ENCODE results near the gene HACD2. TPM values are rescaled to one million over a fixed set of nuclear protein-coding genes. Genes with fewer than 3 reads are reported as not detected.
"Not testable (repeated sequence)": the region's sequence is repeated elsewhere in the genome, so short reads cannot be mapped to it uniquely, and the experiment has no call there.

Gene HACD2
- polyA plus RNA-seq, 4 donors: 15.1 to 51.3 (median 22.7) TPM

GRCh38 chr3:123488645-123489347 lies 96.1 kb downstream of the HACD2 start:
- FAIRE-seq (no peak), DNase-seq (no peak)
- H3K27ac ChIP-seq (ENCODE audit: low read depth in 1 of 3, low read length in 2 of 3): no peak overlapping the region
- peaks cover 0 to 8% (median 7%) of the 10 kb centered on the region in 3 donors for H3K36me3 ChIP-seq (ENCODE audit: control insufficient read depth in 3 of 3, insufficient read depth in 2 of 3, low read depth in 1 of 3, low read length in 3 of 3)
- H3K9me3 ChIP-seq (ENCODE audit: control insufficient read depth in 2 of 2, insufficient read depth in 1 of 2, low read depth in 1 of 2, low read length in 1 of 2): no peaks in the 10 kb centered on the region
- H3K4me1 ChIP-seq (ENCODE audit: control insufficient read depth in 3 of 3, insufficient read depth in 2 of 3, low read depth in 1 of 3, low read length in 2 of 3): no peaks in the 10 kb centered on the region
- no peak overlapping the region for H3K4me3 ChIP-seq (ENCODE audit: low read depth in 1 of 3, low read length in 3 of 3)
- no peaks in the 10 kb centered on the region for H3K27me3 ChIP-seq (ENCODE audit: control insufficient read depth in 3 of 3, insufficient read depth in 3 of 3, low read length in 3 of 3)
- 80 to 91% (median 81%) methylated on average over 5 of the region's 5 CpGs for WGBS, 3 donors

GRCh38 chr3:123487063-123487462 lies 97.8 kb downstream of the HACD2 start:
- not testable (repeated sequence) for DNase-seq; H3K4me3 ChIP-seq (ENCODE audit: low read depth in 1 of 3, low read length in 3 of 3); H3K27ac ChIP-seq (ENCODE audit: low read depth in 1 of 3, low read length in 2 of 3); H3K9me3 ChIP-seq (ENCODE audit: control insufficient read depth in 2 of 2, insufficient read depth in 1 of 2, low read depth in 1 of 2, low read length in 1 of 2); H3K27me3 ChIP-seq (ENCODE audit: control insufficient read depth in 3 of 3, insufficient read depth in 3 of 3, low read length in 3 of 3); H3K36me3 ChIP-seq (ENCODE audit: control insufficient read depth in 3 of 3, insufficient read depth in 2 of 3, low read depth in 1 of 3, low read length in 3 of 3); H3K4me1 ChIP-seq (ENCODE audit: control insufficient read depth in 3 of 3, insufficient read depth in 2 of 3, low read depth in 1 of 3, low read length in 2 of 3); FAIRE-seq
- 77 to 83% (median 81%) methylated on average over 8 of the region's 8 CpGs for WGBS, 3 donors

- H3K9me3 ChIP-seq (ENCODE audit: control insufficient read depth in 2 of 2, insufficient read depth in 1 of 2, low read depth in 1 of 2, low read length in 1 of 2): no peaks in the 10 kb centered on the region
- no peaks in the 10 kb centered on the region for H3K27me3 ChIP-seq (ENCODE audit: control insufficient read depth in 3 of 3, insufficient read depth in 3 of 3, low read length in 3 of 3)
- no peaks in the 10 kb centered on the region for H3K4me1 ChIP-seq (ENCODE audit: control insufficient read depth in 3 of 3, insufficient read depth in 2 of 3, low read depth in 1 of 3, low read length in 2 of 3)
- H3K27ac ChIP-seq (ENCODE audit: low read depth in 1 of 3, low read length in 2 of 3): no peak overlapping the region
- H3K36me3 ChIP-seq (ENCODE audit: control insufficient read depth in 3 of 3, insufficient read depth in 2 of 3, low read depth in 1 of 3, low read length in 3 of 3): peaks cover 0 to 5% (median 4%) of the 10 kb centered on the region in 3 donors
- WGBS, 3 donors: 87 to 92% (median 90%) methylated on average over 7 of the region's 7 CpGs
- FAIRE-seq (no peak), DNase-seq (no peak)
- H3K4me3 ChIP-seq (ENCODE audit: low read depth in 1 of 3, low read length in 3 of 3): no peak overlapping the region
These were observed 98.4 kb downstream of the HACD2 start for GRCh38 chr3:123486460-123486859.

- H3K4me1 ChIP-seq (ENCODE audit: control insufficient read depth in 3 of 3, insufficient read depth in 2 of 3, low read depth in 1 of 3, low read length in 2 of 3): no peaks in the 10 kb centered on the region
- 78 to 92% (median 91%) methylated on average over 4 of the region's 4 CpGs for WGBS, 3 donors
- H3K27ac ChIP-seq (ENCODE audit: low read depth in 1 of 3, low read length in 2 of 3): no peak overlapping the region
- no peak overlapping the region for H3K4me3 ChIP-seq (ENCODE audit: low read depth in 1 of 3, low read length in 3 of 3)
- no peaks in the 10 kb centered on the region for H3K27me3 ChIP-seq (ENCODE audit: control insufficient read depth in 3 of 3, insufficient read depth in 3 of 3, low read length in 3 of 3)
- FAIRE-seq (no peak), DNase-seq (no peak)
- H3K36me3 ChIP-seq (ENCODE audit: control insufficient read depth in 3 of 3, insufficient read depth in 2 of 3, low read depth in 1 of 3, low read length in 3 of 3): peaks cover 0 to 3% (median 2%) of the 10 kb centered on the region in 3 donors
- H3K9me3 ChIP-seq (ENCODE audit: control insufficient read depth in 2 of 2, insufficient read depth in 1 of 2, low read depth in 1 of 2, low read length in 1 of 2): no peaks in the 10 kb centered on the region
These were observed 99.3 kb downstream of the HACD2 start for GRCh38 chr3:123485551-123485950.

DNA sequence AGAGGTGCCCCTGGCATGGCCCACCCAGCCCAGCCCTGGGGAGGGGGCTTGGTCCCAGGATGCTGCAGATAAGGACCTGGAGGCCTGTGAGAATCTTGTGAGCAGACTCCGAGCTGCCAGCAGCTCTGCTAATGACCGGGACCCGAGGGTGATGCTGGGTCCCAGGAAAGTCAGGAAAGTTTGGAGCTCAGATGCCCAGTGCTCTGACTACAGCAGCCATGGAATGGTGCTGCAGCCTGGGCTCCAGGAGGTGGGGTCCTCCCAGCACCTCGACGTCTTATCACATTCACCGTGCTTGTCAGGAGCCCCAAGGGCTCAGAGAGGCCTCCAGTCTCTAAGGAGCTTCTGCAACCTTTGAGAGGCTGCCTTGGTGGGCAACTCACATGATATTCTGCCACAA lies 101.7 kb downstream of the HACD2 start:
- H3K36me3 ChIP-seq (ENCODE audit: control insufficient read depth in 3 of 3, insufficient read depth in 2 of 3, low read depth in 1 of 3, low read length in 3 of 3): no peaks in the 10 kb centered on the region
- no peak overlapping the region for H3K27ac ChIP-seq (ENCODE audit: low read depth in 1 of 3, low read length in 2 of 3)
- no peak for DNase-seq
- no peaks in the 10 kb centered on the region for H3K27me3 ChIP-seq (ENCODE audit: control insufficient read depth in 3 of 3, insufficient read depth in 3 of 3, low read length in 3 of 3)
- WGBS, 3 donors: 87 to 89% (median 89%) methylated on average over 6 of the region's 6 CpGs
- no peaks in the 10 kb centered on the region for H3K9me3 ChIP-seq (ENCODE audit: control insufficient read depth in 2 of 2, insufficient read depth in 1 of 2, low read depth in 1 of 2, low read length in 1 of 2)
- H3K4me3 ChIP-seq (ENCODE audit: low read depth in 1 of 3, low read length in 3 of 3): no peak overlapping the region
- no peak for FAIRE-seq
- no peaks in the 10 kb centered on the region for H3K4me1 ChIP-seq (ENCODE audit: control insufficient read depth in 3 of 3, insufficient read depth in 2 of 3, low read depth in 1 of 3, low read length in 2 of 3)

DNA sequence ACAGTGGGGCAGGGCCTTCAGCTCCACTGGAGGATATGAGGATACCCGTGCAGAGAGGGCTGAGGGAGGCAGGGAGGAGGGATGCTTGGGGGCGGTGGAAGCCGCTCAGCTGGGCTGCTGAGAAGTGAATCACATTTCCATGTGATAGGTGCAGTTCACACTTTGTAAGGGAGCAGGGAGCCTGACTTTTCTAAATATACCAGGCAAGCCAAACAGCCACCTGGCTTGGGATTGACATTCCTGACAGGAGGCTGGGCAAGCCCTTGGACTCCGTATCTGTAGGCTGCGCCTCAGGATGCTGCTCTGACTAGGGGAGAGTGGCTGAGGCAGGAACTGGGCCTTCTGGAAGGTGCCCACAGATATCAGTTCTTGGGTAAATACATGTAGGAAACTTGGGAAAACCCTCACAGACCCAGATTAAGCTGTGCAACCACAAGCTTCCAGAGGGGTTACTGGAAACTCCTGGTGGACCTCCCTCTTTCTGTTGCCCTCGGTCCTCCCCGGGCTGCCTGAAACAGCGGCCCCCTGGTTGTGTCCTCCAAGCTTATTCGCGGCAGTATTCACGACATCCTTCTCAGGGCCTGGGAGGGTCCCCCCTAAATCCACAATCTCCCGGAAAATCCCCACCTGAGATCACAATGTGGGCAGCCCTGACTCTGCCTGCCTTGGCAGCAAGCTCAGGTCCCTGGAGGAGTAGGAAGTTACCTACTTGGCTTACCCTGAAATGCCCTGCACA lies 103.0 kb downstream of the HACD2 start:
- DNase-seq: no peak
- no peak overlapping the region for H3K27ac ChIP-seq (ENCODE audit: low read depth in 1 of 3, low read length in 2 of 3)
- H3K36me3 ChIP-seq (ENCODE audit: control insufficient read depth in 3 of 3, insufficient read depth in 2 of 3, low read depth in 1 of 3, low read length in 3 of 3): no peaks in the 10 kb centered on the region
- no peaks in the 10 kb centered on the region for H3K9me3 ChIP-seq (ENCODE audit: control insufficient read depth in 2 of 2, insufficient read depth in 1 of 2, low read depth in 1 of 2, low read length in 1 of 2)
- H3K4me1 ChIP-seq (ENCODE audit: control insufficient read depth in 3 of 3, insufficient read depth in 2 of 3, low read depth in 1 of 3, low read length in 2 of 3): peaks cover 0 to 1% (median 0%) of the 10 kb centered on the region in 3 donors
- no peaks in the 10 kb centered on the region for H3K27me3 ChIP-seq (ENCODE audit: control insufficient read depth in 3 of 3, insufficient read depth in 3 of 3, low read length in 3 of 3)
- 87 to 91% (median 89%) methylated on average over 12 of the region's 12 CpGs for WGBS, 3 donors
- no peak for FAIRE-seq
- H3K4me3 ChIP-seq (ENCODE audit: low read depth in 1 of 3, low read length in 3 of 3): no peak overlapping the region

DNA sequence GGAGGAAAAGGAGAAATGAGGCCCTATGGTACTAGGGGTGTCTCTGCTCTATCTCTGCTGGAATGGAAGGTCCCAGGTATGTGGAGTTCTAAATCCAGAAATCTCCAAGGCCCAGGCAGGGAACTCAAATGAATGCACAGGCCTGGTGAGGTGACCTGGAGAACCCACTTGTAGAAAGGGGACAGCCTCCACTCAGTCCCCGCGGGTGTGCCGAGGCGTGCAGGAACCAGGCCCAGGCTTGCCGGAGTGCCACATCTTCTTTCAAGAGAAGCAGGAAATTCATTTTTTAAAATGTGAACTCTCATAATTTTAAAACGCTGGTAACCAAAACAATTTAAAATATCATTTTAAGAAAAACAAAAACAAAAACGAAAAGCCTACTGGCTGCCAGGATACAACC lies 103.8 kb downstream of the HACD2 start:
- H3K27ac ChIP-seq (ENCODE audit: low read depth in 1 of 3, low read length in 2 of 3): no peak overlapping the region
- FAIRE-seq (no peak), DNase-seq (no peak)
- H3K27me3 ChIP-seq (ENCODE audit: control insufficient read depth in 3 of 3, insufficient read depth in 3 of 3, low read length in 3 of 3): no peaks in the 10 kb centered on the region
- 86 to 95% (median 88%) methylated on average over 7 of the region's 7 CpGs for WGBS, 3 donors
- H3K4me1 ChIP-seq (ENCODE audit: control insufficient read depth in 3 of 3, insufficient read depth in 2 of 3, low read depth in 1 of 3, low read length in 2 of 3): peaks cover 0 to 4% (median 0%) of the 10 kb centered on the region in 3 donors
- H3K36me3 ChIP-seq (ENCODE audit: control insufficient read depth in 3 of 3, insufficient read depth in 2 of 3, low read depth in 1 of 3, low read length in 3 of 3): no peaks in the 10 kb centered on the region
- no peaks in the 10 kb centered on the region for H3K9me3 ChIP-seq (ENCODE audit: control insufficient read depth in 2 of 2, insufficient read depth in 1 of 2, low read depth in 1 of 2, low read length in 1 of 2)
- no peak overlapping the region for H3K4me3 ChIP-seq (ENCODE audit: low read depth in 1 of 3, low read length in 3 of 3)

DNA sequence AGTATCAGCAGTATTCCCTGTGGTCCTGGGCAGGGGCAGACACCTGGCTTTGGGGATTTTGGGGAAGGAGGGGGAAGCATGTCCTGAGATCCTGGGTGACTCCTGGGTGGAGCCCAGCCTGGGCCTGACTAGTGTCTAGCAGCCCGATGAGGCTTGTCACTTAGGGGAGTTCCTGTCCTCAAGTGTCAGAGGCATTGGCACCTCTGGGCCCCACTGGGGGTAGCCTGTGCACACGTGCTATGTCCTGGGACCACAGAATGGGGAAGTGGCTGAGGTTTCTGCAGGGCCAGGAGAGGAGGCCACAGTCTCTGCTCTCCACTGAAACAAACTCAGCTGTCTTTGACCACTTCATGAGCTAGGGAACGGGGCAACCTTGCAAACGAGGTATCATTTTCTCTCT lies 104.4 kb downstream of the HACD2 start:
- H3K4me3 ChIP-seq (ENCODE audit: low read depth in 1 of 3, low read length in 3 of 3): no peak overlapping the region
- no peak for FAIRE-seq

More for the DNA sequence above, 104.4 kb downstream of the HACD2 start:
- Histone ChIP-seq H3K27me3 (ENCODE audit: control insufficient read depth in 3 of 3, insufficient read depth in 3 of 3, low read length in 3 of 3) (no peaks in the 10 kb centered on the region), H3K4me1 (ENCODE audit: control insufficient read depth in 3 of 3, insufficient read depth in 2 of 3, low read depth in 1 of 3, low read length in 2 of 3) (peaks cover 0 to 4% (median 0%) of the 10 kb centered on the region in 3 donors), H3K27ac (ENCODE audit: low read depth in 1 of 3, low read length in 2 of 3) (no peak overlapping the region), H3K9me3 (ENCODE audit: control insufficient read depth in 2 of 2, insufficient read depth in 1 of 2, low read depth in 1 of 2, low read length in 1 of 2) (no peaks in the 10 kb centered on the region), H3K36me3 (ENCODE audit: control insufficient read depth in 3 of 3, insufficient read depth in 2 of 3, low read depth in 1 of 3, low read length in 3 of 3) (no peaks in the 10 kb centered on the region)
- DNase-seq: no peak
- 68 to 83% (median 68%) methylated on average over 4 of the region's 4 CpGs for WGBS, 3 donors

Data from small intestine (tissue), 7 donors.